IPS-18a (cell line): ENCODE measurements around the gene PSMB10.
"Not testable (repeated sequence)": the region's sequence is repeated elsewhere in the genome, so short reads cannot be mapped to it uniquely, and the experiment has no call there.

ENCODE experiments used
- H3K27ac ChIP-seq: one replicate; pipeline ENCODE4 v1.5.1; 2013; ENCODE audit warnings: low read length
- H3K27me3 ChIP-seq: one replicate; pipeline ENCODE4 v1.6.1; 2013; ENCODE audit warnings: mild to moderate bottlenecking, low read length; ENCODE audit not compliant: control insufficient read depth, insufficient read depth
- H3K36me3 ChIP-seq: one replicate; pipeline ENCODE4 v1.6.1; 2013; ENCODE audit warnings: low read depth, low read length; ENCODE audit not compliant: control insufficient read depth
- H3K4me1 ChIP-seq: one replicate; pipeline ENCODE4 v1.6.1; 2013; ENCODE audit warnings: low read depth, low read length; ENCODE audit not compliant: control insufficient read depth
- H3K4me3 ChIP-seq: one replicate; pipeline ENCODE4 v1.5.1; 2013; ENCODE audit warnings: low read length
- H3K9ac ChIP-seq: one replicate; pipeline ENCODE4 v1.6.1; 2013; ENCODE audit warnings: mild to moderate bottlenecking, low read length, moderate library complexity
- H3K9me3 ChIP-seq: one replicate; pipeline ENCODE4 v1.6.1; 2013; ENCODE audit warnings: low read depth, low read length; ENCODE audit not compliant: control insufficient read depth

PSMB10 gene

DNA sequence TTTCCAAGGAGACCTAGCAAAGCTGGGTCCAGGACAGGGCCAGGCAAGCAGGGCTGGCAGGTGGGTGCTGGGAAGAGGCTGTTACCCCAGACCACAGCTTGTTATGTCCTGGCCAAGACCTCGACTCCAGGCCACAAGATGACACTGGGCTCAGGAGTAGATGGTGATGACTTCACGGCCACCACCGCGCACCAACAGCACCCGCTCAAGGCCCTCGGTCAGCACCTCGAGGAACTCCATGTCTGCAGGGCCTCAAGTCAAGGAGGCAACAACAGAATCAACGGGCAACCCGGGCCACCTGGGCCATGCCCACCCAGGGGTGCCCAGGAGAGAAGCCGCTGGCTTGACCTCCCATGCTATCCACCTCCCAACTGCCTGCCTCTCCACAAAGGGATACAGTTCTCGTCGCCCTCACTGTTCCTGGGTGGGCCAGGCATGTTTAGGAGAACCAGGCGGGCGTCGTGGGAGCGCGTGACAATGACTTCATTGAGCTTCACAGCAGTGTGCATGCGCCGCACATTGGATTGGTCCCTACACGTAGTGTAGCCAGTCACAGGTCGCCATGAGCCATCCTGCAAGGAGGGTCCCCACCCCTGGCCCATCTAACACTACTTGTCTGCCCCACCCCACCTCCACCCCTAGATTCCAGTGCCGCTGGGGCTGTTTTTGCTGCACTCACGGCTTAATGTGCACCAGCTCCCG is 8.2 kb upstream of the PSMB10 start:
- no peaks in the 10 kb centered on the region for H3K4me1 ChIP-seq
- no peaks in the 10 kb centered on the region for H3K9me3 ChIP-seq
- no peak overlapping the region for H3K4me3 ChIP-seq
- H3K36me3 ChIP-seq = peaks cover 29% of the 10 kb centered on the region
- no peaks in the 10 kb centered on the region for H3K27me3 ChIP-seq
- H3K9ac ChIP-seq = no peak overlapping the region
- no peak overlapping the region for H3K27ac ChIP-seq

DNA sequence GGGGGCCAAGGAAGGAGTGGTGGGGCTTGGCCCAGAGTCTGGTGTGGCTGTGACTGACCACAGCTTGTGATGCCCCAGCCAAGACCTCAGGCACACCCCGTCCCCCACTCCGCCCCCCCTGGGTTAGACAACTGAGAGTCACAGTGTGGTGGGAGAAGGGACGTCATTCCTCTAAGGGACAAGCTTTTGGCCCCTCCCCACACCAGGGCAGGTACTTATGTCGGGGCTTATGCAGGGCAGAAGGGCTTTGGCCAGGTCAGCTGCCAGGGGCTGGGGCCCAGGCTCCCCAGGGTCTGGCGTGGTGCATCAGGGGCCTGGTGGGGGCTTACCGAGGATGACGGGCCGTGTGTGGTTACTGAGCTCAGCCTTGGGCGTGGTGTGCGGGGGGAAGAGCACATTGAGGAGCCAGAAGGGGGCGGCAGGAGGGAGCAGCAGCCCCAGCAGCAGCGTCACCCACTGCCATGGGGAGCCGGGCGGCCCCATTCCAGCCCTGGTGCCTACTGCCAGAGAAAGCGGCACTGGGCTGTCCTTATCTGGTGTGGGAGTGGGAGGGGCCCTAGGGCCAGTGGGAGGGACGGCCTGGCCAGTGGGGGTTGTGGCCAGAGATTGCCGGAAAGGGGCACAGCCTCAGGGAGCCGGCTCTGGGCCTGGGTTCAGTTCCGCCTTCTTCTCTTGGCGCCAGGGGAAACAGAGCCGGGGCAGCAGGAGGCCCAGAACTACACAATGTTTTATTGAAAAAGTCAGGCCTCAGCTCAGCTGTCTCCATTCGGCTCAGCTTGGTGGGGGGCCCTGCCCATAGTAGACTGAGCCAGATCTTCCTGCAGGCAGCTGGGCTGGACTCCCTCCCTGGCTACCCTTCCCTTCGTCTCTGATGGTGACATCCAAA is 7.2 kb upstream of the PSMB10 start, which contains the start of gene LCAT:
LCAT (minus strand) TSS at position 502 of the 886 bp plus-strand sequence; CDS start at position 483, 19 bp downstream.
- Histone ChIP-seq H3K9me3 (no peaks in the 10 kb centered on the region), H3K4me1 (no peaks in the 10 kb centered on the region), H3K36me3 (peaks cover 29% of the 10 kb centered on the region), H3K27me3 (no peaks in the 10 kb centered on the region), H3K27ac (no peak within 1 kb of the TSS), H3K9ac (no peak within 1 kb of the TSS), H3K4me3 (no peak within 1 kb of the TSS)

GRCh38 chr16:67943256-67943618 is 6.6 kb upstream of the PSMB10 start:
- Histone ChIP-seq H3K27me3 (no peaks in the 10 kb centered on the region), H3K4me1 (no peaks in the 10 kb centered on the region), H3K36me3 (peaks cover 29% of the 10 kb centered on the region), H3K9ac (no peak overlapping the region), H3K4me3 (no peak overlapping the region), H3K27ac (no peak overlapping the region), H3K9me3 (no peaks in the 10 kb centered on the region)

DNA sequence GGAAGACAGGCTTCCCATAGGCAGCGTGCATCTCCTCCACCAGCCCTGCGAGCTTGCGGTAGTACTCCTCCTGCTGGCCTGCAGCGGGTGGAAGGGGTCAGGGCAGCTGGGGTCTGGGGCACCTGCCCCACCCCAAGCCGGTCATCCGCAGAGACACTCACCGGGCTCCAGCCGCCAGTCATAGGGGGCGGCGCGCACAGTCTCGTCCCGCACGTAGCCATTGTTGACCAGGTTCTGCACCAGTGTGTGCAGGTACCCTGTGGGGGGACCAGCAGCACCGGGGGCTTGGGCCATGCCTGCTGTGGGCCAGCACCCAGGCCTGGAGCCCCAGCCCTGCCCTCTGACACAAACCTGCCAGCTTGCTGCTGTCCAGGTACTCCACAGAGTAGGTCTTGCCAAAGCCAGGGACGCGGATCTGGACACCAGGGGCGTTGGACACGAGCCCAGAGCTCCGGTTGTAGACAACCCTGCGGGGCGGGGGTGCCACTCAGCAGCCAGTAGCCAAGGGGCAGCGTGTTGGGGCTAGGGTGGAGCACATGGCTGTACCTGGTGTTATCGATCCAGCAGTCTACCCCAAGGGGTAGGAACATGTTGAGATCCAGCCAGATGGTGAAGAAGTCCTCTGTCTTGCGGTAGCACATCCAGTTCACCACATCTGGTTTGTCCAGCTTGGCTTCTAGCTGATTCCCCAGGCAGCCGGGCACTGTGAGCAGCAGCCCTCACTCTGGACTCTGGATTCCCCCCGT is 6.0 kb upstream of the PSMB10 start:
- Histone ChIP-seq H3K9me3 (no peaks in the 10 kb centered on the region), H3K9ac (no peak overlapping the region), H3K36me3 (peaks cover 27% of the 10 kb centered on the region), H3K27me3 (no peaks in the 10 kb centered on the region), H3K4me1 (no peaks in the 10 kb centered on the region), H3K4me3 (no peak overlapping the region), H3K27ac (no peak overlapping the region)

DNA sequence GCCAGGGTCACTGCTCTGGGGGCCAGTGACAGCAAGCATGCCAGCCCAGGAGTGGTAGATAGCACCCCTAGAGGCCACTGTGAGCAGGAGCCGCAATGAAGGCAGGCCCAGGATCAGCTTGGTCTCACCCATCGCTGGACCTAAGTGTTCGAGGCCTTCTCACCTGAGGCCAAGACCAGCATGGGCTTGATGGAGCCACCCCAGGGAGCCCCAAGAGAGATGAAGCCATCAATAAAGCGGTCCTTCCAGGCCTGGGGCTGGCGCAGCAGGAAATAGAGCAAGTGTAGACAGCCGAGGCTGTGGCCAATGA is 5.5 kb upstream of the PSMB10 start:
- Histone ChIP-seq H3K4me3 (no peak overlapping the region), H3K4me1 (no peaks in the 10 kb centered on the region), H3K9me3 (no peaks in the 10 kb centered on the region), H3K27me3 (no peaks in the 10 kb centered on the region), H3K27ac (no peak overlapping the region), H3K9ac (no peak overlapping the region), H3K36me3 (peaks cover 25% of the 10 kb centered on the region)

GRCh38 chr16:67941469-67942199 is 5.0 kb upstream of the PSMB10 start:
- no peak overlapping the region for H3K27ac ChIP-seq
- no peaks in the 10 kb centered on the region for H3K4me1 ChIP-seq
- no peak overlapping the region for H3K9ac ChIP-seq

GRCh38 chr16:67940446-67941089 is 3.9 kb upstream of the PSMB10 start:
- H3K4me1 ChIP-seq = no peaks in the 10 kb centered on the region

More at GRCh38 chr16:67941469-67942199, 5.0 kb upstream of the PSMB10 start:
- Histone ChIP-seq H3K4me3 (no peak overlapping the region), H3K9me3 (no peaks in the 10 kb centered on the region), H3K36me3 (peaks cover 23% of the 10 kb centered on the region), H3K27me3 (no peaks in the 10 kb centered on the region)

GRCh38 chr16:67939507-67940445 is 3.1 kb upstream of the PSMB10 start:
- no peak overlapping the region for H3K9ac ChIP-seq
- peaks cover 7% of the 10 kb centered on the region for H3K36me3 ChIP-seq
- no peaks in the 10 kb centered on the region for H3K9me3 ChIP-seq
- no peaks in the 10 kb centered on the region for H3K27me3 ChIP-seq
- H3K4me3 ChIP-seq = no peak overlapping the region
- no peak overlapping the region for H3K27ac ChIP-seq
- H3K4me1 ChIP-seq = no peaks in the 10 kb centered on the region

More at GRCh38 chr16:67940446-67941089, 3.9 kb upstream of the PSMB10 start:
- Histone ChIP-seq H3K36me3 (peaks cover 15% of the 10 kb centered on the region), H3K27me3 (no peaks in the 10 kb centered on the region), H3K9ac (no peak overlapping the region), H3K4me3 (no peak overlapping the region), H3K9me3 (no peaks in the 10 kb centered on the region), H3K27ac (no peak overlapping the region)

- H3K27me3 ChIP-seq, H3K36me3 ChIP-seq, H3K27ac ChIP-seq, H3K9ac ChIP-seq, H3K4me1 ChIP-seq, H3K9me3 ChIP-seq, H3K4me3 ChIP-seq: not testable (repeated sequence)
These were observed 1.1 kb upstream of the PSMB10 start for GRCh38 chr16:67937713-67938112.
